ENCODE results near the gene ETNK1.
A peak's percentile ranks its signal among the peaks of the same experiment; 100 is the strongest.

Gene ETNK1

DNA sequence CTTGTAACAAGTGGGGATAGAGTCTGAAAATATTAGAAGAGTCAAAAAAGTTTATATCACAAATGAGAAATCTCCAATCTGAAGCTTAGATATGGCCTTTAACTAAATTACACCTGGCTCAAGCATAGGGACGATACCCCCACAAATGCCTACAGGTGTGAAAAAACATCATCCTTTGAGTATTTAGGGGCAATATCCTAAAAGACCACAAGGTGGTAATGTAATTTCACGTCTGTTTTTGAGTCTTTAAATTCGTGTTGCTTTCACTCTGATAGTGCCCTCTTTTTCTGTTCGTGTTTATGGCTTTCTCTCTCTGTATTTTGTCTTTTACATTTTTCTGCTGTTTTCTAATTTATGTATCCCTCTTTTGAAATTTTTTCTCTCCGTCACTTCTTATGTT, 84.3 kb downstream of the ETNK1 start:
- no peak overlapping the region for H3K27ac ChIP-seq
- TF ChIP-seq, protein P1, sequence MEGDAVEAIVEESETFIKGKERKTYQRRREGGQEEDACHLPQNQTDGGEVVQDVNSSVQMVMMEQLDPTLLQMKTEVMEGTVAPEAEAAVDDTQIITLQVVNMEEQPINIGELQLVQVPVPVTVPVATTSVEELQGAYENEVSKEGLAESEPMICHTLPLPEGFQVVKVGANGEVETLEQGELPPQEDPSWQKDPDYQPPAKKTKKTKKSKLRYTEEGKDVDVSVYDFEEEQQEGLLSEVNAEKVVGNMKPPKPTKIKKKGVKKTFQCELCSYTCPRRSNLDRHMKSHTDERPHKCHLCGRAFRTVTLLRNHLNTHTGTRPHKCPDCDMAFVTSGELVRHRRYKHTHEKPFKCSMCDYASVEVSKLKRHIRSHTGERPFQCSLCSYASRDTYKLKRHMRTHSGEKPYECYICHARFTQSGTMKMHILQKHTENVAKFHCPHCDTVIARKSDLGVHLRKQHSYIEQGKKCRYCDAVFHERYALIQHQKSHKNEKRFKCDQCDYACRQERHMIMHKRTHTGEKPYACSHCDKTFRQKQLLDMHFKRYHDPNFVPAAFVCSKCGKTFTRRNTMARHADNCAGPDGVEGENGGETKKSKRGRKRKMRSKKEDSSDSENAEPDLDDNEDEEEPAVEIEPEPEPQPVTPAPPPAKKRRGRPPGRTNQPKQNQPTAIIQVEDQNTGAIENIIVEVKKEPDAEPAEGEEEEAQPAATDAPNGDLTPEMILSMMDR (conservative IDR thresholded peaks at IDR 0.05), result peak; percentile 83

DNA sequence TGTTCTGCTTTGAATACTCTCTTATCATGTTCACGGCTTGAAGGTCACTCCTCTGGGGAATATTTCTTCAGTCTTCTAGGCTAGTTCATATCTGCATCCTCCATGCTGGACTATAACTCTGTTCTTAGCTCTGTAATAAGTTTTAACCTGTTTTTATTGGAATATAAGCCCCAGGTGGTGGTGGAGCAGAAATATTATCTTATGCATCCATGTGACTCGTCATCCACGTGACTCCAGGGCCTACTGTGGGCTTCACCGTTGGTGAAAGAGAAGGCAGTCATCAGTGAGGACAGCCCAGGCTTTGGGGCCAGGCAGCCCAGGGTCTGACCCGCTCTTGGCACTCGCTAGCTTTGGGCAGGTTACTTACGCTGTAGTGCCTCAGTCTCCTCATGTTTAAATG, 87.1 kb downstream of the ETNK1 start:
- TF ChIP-seq, protein P1 (conservative IDR thresholded peaks at IDR 0.05), result no peak
- H3K27ac ChIP-seq, result no peak overlapping the region

DNA sequence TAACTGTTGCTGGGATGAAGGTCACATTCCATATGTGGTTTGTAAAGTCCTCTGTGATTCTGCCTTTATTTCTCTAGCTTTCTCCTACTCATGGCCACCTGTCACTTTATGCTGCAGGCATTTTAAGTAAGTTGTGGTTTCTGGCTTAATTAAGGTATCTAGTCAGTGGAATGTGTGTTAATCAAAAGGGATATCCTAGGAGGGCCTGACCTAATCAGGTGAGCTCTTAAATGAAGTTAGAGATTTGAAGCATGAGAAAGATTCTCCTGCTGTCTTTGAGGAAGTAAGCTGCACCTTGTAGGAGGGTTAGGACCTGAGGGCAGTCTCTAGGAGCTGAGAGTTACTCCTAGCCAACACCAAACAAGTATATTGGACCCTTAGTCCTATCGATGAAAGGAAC, 90.3 kb downstream of the ETNK1 start:
- TF ChIP-seq, protein P1 (conservative IDR thresholded peaks at IDR 0.05), result no peak
- H3K27ac ChIP-seq, result no peak overlapping the region

DNA sequence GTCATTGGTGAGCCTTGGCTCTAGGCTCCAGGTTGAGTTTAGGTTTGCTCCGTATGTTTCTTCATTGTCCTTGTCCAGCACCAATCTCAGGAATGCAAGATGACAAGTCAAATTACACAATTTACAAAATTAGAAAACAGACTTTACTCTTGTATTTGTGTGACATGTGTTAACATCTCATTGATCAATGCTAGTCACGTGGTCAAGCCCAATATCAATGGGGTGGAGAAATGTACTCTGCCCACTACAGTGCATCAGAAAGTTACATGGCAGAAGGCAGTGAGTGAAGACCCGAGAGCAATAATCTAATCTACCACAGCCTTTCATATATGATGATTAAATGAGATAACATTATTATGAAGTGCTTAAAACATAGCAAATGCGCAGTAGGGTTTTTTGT, 94.8 kb downstream of the ETNK1 start:
- TF ChIP-seq, protein P1 (conservative IDR thresholded peaks at IDR 0.05), result no peak
- no peak overlapping the region for H3K27ac ChIP-seq

DNA sequence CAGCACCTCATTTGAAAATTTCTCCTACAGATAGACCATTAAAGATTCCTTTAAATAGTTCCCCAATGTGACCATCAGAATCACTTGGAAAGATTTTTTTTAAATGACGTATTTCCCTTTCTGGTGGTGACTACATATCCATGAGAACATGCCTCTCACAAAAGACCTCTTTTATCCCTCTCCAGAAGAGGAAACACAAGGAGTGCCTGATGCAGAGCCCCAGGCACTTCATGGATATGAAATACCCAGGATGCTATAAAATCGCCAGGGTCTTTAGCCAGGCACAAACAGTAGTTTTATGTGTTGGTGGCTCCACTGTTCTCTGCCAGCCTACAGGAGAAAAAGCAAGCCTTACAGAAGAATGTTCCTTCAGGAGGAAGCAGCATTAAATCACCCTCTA, 97.1 kb downstream of the ETNK1 start:
- no peak overlapping the region for H3K27ac ChIP-seq
- TF ChIP-seq, protein P1 (conservative IDR thresholded peaks at IDR 0.05), result no peak

DNA sequence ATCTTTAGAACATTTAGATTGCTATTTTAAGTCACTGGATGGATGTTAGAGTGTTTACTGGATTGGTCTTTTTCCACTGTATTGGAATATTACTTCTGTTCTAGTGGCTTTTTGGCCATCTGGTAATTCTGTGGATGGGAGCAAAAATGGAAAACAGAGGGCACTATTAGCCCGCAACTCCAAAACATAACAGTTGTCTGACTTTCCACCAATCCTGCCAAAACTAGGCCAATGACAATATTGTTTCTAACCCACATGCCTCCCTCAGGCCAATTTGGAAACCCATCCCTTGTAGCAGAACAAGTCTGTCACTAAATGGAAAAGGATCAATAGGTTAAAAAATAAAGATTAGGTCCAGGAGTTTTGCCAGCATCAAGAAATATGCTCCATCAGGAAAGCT, 97.8 kb downstream of the ETNK1 start:
- TF ChIP-seq, protein P1 (conservative IDR thresholded peaks at IDR 0.05), result no peak

DNA sequence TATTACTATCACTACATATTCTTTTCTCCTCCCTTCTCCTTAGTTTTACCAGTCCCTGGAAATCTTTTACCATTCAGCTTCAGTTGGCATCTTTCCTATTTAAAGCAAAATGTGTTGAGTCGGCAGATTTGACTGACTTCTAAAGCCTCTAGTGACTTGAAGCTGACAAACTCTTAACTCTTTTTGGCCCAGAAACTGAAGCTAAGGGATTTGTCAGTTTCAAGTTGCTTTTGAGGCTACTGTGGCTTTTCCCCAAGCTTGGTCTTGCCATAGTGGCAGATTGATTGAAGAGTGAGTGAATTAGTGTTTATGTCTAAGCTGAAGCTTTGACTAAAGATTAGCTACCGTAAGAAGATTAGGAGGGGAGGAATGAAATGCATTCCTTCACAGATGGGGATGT, 104.0 kb downstream of the ETNK1 start:
- H3K27ac ChIP-seq, result no peak overlapping the region
- TF ChIP-seq, protein P1 (conservative IDR thresholded peaks at IDR 0.05), result no peak

More for the DNA sequence above, 97.8 kb downstream of the ETNK1 start:
- H3K27ac ChIP-seq, result no peak overlapping the region
